Kidney epithelial cell (primary cell): ENCODE data around the gene RARB. TPM values are rescaled to one million over a fixed set of nuclear protein-coding genes. Genes with fewer than 3 reads are reported as not detected.

ENCODE experiments used
- DNase-seq: peaks from one replicate; pipeline ENCODE4 v3.0.0-alpha.2; 2010; ENCODE audit warnings: low read depth
- H3K27me3 ChIP-seq: 2 replicates; pipeline ENCODE4 v1.6.0; 2011; ENCODE audit warnings: low read length; ENCODE audit not compliant: control insufficient read depth, insufficient read depth
- H3K36me3 ChIP-seq: 2 replicates; pipeline ENCODE4 v1.5.1; 2011; ENCODE audit warnings: low read length; ENCODE audit not compliant: control insufficient read depth, insufficient read depth
- H3K4me3 ChIP-seq: 2 replicates; pipeline ENCODE4 v1.5.1; 2011; ENCODE audit warnings: low read depth, mild to moderate bottlenecking, control low read depth, low read length
- total RNA-seq: library from RNA; depleted of rRNA; stranded (reverse); fragments of >200 nt; gene quantifications from 2 replicates; pipeline ENCODE4 v1.2.3, GENCODE V29; 2015
- TF ChIP-seq, protein P1 (sequence below): IDR thresholded peaks from 2 replicates; pipeline ENCODE4 v1.5.1; 2011; ENCODE audit warnings: mild to moderate bottlenecking, moderate library complexity, low read length, control low read depth, inconsistent platforms; ENCODE audit not compliant: insufficient read depth, poor library complexity, severe bottlenecking

The RARB gene
- total RNA-seq, 1 donor from 2014 or later = 3.6 TPM

DNA sequence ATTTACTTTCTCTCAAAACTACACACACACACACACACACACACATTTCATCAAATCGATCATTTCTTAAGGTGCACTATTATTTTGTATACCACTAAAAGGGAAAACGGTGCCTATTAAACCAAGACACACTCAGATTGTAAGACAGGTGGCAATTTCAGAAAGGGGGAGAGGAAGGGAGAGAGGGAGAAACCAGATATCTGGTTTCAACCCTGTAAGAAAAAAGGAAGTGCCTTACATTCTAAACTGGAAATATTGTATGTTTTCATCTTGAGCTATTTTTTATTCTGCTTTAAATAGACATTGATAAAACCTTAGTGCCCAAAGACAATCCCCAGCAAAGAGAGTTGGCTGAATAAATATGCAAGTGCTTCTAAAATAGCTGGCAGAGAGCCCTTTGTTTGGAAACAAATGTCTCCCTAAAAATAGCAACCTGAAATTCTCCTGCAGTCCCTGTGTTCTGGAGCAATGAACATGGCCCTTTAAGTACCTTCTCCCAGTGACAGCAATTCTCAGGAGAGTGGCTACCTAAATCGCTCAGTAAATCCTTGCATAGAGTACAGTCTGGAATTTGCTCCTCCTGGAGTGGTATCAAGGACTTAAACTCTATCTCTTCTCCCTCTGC lies 85.7 kb downstream of the RARB start:
- no peaks in the 10 kb centered on the region for H3K27me3 ChIP-seq
- no peak for DNase-seq
- no peak overlapping the region for H3K4me3 ChIP-seq
- TF ChIP-seq, protein P1, sequence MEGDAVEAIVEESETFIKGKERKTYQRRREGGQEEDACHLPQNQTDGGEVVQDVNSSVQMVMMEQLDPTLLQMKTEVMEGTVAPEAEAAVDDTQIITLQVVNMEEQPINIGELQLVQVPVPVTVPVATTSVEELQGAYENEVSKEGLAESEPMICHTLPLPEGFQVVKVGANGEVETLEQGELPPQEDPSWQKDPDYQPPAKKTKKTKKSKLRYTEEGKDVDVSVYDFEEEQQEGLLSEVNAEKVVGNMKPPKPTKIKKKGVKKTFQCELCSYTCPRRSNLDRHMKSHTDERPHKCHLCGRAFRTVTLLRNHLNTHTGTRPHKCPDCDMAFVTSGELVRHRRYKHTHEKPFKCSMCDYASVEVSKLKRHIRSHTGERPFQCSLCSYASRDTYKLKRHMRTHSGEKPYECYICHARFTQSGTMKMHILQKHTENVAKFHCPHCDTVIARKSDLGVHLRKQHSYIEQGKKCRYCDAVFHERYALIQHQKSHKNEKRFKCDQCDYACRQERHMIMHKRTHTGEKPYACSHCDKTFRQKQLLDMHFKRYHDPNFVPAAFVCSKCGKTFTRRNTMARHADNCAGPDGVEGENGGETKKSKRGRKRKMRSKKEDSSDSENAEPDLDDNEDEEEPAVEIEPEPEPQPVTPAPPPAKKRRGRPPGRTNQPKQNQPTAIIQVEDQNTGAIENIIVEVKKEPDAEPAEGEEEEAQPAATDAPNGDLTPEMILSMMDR = no peak
- H3K36me3 ChIP-seq = no peaks in the 10 kb centered on the region

DNA sequence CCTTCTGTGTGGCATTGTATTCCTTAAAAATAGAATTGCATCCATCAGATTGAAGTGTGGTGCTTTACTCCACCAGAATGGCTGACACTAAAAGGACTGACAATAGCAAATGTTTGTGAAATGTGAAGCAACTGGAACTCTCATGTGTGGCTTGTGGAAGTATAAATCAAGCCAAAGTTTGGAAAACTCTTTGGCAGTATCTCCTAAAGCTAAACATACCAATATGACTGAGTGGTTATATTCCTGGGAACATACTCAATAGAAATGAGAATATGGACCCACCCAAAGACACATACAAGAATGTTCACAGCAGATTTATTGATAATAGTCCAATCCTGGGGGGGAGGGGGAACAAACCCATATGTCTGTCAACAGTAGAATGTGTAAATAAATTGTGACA lies 87.1 kb downstream of the RARB start:
- no peak overlapping the region for H3K4me3 ChIP-seq
- no peaks in the 10 kb centered on the region for H3K27me3 ChIP-seq
- TF ChIP-seq, protein P1 = no peak
- no peak for DNase-seq
- no peaks in the 10 kb centered on the region for H3K36me3 ChIP-seq

DNA sequence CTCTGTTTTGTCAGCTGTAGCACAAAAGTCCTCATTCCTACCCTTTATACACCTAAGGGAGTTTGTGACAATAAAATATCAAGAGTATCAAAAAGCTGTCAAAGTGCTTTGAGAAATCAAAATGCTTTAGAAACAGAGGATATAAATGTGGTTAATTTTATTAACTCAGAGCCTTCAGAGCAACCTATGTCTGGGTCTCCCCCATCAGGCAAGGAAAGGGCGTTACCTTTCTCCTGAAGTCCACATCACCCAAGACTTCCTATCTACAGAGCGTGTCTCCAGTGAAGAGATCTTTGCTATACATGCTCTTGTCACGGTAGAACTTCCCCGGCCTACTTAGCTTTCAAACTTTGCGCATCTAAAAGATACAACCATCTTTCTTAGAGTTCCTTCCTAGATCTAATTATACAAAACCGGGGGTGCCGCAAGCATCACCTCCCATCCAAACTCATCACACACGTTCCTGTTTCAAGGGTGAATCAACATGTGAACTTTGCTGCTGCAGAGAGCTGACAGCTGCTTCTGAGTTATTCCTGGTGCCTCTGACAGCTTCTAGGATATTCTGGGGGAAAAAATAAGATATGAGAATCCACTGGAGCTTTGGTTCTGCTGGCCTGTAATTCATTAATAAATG lies 93.0 kb downstream of the RARB start:
- DNase-seq = no peak
- Histone ChIP-seq H3K36me3 (no peaks in the 10 kb centered on the region), H3K27me3 (no peaks in the 10 kb centered on the region), H3K4me3 (no peak overlapping the region)
- TF ChIP-seq, protein P1 = peak; percentile 31

DNA sequence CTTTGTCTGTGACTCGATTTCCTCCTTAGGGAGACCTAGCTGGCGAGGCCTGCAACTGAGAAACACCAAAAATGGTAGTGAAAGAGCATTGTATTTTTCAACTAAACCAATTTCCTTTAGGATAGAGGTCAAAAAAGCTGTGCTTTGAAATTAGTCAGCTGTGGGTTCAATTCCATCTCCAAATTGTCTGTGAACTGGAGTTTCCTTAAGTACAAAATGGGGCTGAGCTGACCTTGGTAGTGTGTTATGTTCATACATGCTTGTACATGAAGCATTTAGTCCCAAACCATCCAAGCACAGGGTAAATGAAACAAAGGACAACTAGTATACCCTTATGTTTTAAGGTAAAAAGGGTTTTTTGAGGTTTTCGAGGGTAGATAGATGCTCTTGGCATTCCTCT lies 99.3 kb downstream of the RARB start:
- H3K36me3 ChIP-seq = no peaks in the 10 kb centered on the region
- TF ChIP-seq, protein P1 = no peak
- H3K27me3 ChIP-seq = no peaks in the 10 kb centered on the region
- no peak for DNase-seq
- no peak overlapping the region for H3K4me3 ChIP-seq

DNA sequence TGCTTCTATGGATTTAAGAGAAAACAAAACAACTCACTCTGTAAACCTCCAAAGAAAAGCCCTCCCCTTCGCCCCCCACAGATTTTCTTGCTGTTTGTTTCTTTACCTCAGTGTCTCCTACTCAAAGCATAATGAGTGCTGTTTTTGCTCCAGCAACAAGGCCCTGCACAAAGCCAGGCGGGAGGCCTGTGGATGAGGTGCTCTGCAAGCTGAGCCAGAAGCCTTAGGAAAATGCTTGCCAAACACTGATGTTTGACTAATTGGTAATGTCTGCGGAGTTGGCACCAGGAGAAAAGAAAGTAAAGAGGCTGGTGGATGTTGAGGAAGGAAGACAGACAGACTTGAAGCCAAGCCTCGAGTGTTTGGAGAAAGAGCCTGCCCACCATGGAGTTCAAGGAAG lies 99.7 kb downstream of the RARB start:
- Histone ChIP-seq H3K27me3 (no peaks in the 10 kb centered on the region), H3K4me3 (no peak overlapping the region), H3K36me3 (no peaks in the 10 kb centered on the region)
- DNase-seq = no peak
- TF ChIP-seq, protein P1 = no peak

DNA sequence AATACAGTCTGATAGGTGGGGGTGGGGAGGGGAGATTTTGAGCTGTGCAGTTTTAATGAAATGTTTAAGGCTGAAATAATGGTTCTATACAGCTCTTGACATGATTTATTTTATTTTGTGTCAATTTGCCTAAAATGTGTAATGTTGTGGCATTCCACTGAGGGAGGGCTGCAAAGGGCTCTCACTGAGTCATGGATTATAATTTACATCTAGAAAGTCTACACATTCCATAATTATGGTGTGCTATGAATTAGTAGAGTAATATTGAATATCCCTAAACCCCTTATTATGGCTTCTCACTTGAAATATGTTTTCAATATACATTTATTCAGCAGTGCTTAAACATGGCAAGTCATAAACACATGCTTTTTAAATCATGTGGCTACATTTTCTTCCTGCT lies 103.9 kb downstream of the RARB start:
- no peak for DNase-seq
- H3K27me3 ChIP-seq = no peaks in the 10 kb centered on the region
- H3K36me3 ChIP-seq = no peaks in the 10 kb centered on the region
- no peak overlapping the region for H3K4me3 ChIP-seq
- TF ChIP-seq, protein P1 = no peak
